HL-60/S4 treated with retinoic acid at 250 ng/mL for 4 days and 3 days (cell line): ENCODE measurements around the gene ANO8.
"Not testable (repeated sequence)": the region's sequence is repeated elsewhere in the genome, so short reads cannot be mapped to it uniquely, and the experiment has no call there.

ENCODE experiments used
- in situ Hi-C: fragments of 300-500 bp; cut with MboI; formaldehyde crosslinking; loops from 2 replicates; pipeline ENCODE4 v1.7.0; 2022; ENCODE audit warnings: low sequenced_read_pairs

ANO8 gene

DNA sequence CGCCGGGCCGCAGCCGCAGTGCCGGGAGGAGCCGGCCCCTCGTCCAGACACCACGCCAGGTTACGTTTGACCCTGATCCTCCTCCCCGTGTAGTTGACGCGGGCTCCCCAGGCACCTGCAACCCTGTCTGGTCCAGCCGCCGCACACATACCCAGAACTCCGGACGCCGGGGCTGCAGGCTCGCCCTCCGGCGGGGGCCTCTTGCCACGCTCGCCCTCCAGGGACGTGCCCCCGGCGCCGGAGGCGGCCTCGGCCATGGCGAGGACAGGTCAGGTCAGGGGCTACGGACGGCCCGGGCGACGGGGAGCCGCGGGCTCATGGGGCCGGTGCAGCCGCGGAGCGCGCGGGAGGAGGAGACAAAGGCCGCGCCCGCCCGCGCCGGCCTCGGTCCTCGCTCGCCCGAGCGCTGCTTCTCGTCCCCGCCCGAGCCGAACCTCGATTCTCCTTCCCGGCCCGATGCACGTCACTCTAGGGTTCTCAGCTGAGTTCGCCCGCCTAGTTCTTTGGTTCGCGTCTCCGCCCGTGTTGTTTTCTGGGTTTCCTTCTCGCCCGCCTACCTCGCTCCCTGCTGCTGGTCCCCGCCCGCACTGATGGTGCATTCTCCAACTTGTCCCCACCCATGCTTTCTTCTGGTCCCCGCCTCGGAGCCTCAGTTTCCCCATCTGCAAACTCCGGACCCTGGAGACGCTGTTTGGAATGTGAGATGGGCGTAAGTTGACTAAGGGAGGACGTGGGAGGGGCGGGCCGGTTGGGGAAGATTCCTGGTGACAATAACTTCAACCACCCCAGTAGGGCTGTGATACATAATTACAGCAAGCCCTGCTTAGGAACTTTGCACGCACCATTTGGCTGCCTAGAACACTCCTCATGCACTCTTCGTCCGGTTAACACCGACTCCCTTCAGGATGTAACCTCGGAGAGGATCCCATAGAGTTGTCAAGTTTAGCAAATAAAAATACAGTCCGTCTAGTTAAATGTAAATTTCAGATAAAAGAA lies at the start of gene ANO8:
Gene ANO8 (minus strand): TSS at position 442 of the 996 bp plus-strand sequence. CDS start 185 bp downstream, at position 257.
- in situ Hi-C loops, result no loop called here

- in situ Hi-C loops, result no loop called here
These were observed 45.9 kb upstream of the ANO8 start for GRCh38 chr19:17380426-17381138.

DNA sequence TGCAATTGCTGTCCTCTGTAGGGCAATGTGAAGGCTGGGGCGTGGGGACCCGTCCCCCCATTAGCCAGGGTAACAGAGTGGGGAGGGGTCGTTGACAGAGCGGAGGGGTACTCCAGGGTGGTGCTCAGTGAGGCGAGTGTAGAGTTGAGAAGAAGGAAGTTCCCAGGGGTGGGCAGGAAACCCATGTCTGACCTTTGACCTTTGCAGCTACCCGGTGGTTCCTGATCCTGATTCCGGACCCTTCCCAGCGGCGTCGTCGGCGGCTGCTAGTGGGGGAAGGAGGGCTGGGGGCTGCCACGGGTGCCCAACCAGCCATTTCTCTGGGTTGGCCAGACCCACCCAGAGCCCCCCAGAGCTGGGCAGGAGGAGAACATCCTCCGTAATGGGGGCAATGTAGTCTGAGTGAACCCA lies 44.6 kb upstream of the ANO8 start:
- in situ Hi-C loops, result no loop called here

- in situ Hi-C loops, result no loop called here
These were observed 43.6 kb upstream of the ANO8 start for GRCh38 chr19:17378271-17378670.

GRCh38 chr19:17376935-17377600 lies 42.4 kb upstream of the ANO8 start, which contains the start of gene PLVAP:
TSS of gene PLVAP (minus strand) at chr19:17377342. CDS start at chr19:17377288, 54 bp downstream.
- in situ Hi-C loops, result no loop called here

GRCh38 chr19:17370026-17370587 lies 35.5 kb upstream of the ANO8 start:
- in situ Hi-C loops, result no loop called here

- in situ Hi-C loops, result no loop called here
These were observed 30.7 kb upstream of the ANO8 start for GRCh38 chr19:17365361-17365760.

- in situ Hi-C loops, result not testable (repeated sequence)
These were observed 29.4 kb upstream of the ANO8 start for GRCh38 chr19:17363852-17364605.

DNA sequence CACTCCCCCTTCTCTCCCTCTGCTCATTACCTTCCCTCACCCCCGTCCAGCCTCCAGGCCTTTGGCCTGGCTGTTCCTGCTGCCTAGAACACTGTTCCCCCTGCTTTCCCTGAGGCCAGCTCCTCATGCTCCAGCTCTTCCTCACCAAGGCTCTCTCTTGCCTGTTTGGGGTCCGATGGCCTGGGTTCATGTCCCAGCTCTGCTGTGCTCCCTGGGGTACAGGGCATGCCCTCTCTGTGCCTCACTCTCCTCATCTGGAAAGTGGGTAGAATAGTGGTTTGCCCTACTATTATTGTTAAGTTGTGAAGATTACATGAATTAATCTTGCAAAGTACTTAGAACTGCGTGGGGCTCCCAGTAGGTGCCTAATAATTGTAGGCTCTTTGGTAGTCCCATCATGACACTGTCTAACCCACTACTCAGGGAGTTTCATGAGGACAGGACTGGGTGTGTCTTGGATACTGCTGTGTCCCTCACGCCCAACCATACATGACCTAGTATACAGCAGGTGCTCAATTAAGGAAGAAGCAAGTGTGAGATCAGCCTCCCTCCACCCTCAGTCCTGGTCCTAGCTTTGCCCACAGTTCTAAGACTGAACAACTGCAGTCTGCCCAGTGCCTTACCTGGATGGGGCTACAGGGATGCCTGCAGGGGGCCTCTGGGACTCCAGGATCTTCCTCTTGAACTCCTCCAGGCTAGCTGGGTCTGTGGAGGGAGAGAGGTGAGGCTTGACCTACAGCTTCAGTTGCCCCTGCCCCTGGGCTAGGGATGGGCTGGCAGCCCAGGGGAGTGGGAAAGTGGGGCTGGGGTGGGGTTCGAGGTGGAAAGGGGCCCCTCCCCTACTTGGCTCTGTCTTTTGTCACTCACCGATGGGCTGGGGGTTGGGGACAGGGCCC lies 25.5 kb upstream of the ANO8 start:
- in situ Hi-C loops, result no loop called here

GRCh38 chr19:17358395-17358794 lies 23.7 kb upstream of the ANO8 start:
- in situ Hi-C loops, result no loop called here

DNA sequence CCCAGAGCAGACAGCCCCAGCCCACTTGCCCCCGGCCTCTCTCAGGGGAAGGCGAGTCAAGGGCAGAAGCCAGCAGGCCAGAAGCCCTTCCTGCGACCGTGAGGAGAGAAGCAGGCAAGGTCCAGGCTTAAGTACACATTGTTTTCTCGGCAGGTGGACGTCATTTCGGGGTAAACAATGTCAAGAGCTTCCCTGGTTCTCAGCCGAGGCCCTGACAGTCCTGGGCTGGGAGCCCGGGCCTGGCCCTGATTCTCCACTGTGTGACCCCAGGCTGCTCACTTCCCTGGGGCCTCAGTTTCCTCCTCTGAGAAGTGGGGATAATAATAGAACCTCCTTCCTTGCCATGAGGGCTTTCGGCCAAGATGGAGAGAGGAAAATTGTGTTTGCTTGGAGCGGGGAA lies 23.1 kb upstream of the ANO8 start:
- in situ Hi-C loops, result no loop called here

DNA sequence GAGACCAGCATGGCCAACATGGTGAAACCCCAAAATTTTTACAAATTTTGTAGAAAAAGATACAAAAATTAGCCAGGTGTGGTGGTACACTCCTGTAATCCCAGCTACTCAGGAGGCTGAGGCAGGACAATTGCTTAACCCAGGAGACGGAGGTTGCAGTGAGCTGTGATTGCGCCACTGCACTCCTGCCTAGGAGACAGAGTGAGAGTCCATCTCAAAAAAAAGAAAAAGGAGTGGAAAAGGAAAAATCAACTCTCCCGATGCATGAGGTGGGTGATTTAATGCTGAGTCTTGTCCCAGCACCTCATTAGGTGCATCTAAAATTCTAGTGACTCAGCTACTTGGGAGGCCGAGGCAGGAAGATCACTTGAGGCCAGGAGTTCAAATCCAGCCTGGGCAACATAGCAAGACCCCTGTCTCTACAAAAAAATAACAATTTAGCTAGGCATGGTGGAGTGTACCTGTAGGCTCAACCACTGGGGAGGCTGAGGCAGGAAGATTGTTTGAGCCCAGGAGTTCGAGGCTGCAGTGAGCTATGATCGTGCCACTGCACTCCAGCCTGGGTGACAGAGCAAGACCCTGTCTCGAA lies 22.5 kb upstream of the ANO8 start:
- in situ Hi-C loops, result no loop called here

DNA sequence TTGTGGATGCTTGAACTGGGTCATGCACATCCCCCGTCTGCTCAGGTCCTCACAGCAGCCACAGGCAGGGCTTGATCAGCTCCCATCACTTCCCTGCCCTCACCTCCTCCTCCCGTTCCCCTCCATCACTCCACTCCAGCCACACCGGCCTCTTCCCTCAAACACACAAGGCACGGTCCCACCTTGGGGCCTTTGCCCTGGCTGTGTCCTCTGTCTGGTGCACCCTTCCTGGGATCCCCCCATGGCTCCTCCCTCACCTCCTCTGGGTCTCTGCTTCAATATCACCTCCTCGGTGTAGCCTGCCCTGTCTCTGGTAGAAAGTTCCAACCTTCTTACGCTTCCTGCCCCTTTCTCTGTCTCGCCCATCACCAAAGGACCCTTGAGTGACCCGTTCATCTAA lies 18.7 kb upstream of the ANO8 start:
- in situ Hi-C loops, result no loop called here

GRCh38 chr19:17352608-17353280 lies 18.1 kb upstream of the ANO8 start:
- in situ Hi-C loops, result no loop called here

- in situ Hi-C loops, result no loop called here
These were observed 17.3 kb upstream of the ANO8 start for GRCh38 chr19:17351815-17352435.

DNA sequence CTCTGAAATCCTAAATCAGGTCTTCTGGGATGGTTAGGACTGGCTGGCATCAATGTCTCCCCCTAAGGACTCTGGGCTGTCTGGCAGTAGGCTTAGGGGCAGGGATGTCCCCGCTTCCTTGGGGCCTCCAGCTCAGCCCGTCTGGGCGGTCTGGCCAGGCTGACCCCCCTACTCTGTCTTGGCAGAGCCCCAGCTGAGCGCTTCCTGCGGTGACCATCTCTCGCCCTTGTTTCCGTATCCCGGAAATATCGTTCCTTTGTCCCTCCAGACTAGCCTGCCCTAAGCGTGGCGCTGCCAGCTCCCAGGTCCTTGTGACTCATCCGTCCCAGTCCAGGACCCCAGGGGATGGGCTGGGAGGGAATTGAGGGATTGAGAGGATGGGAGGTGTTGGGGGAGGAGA lies 14.0 kb upstream of the ANO8 start:
- in situ Hi-C loops, result no loop called here

- in situ Hi-C loops, result no loop called here
These were observed 13.2 kb upstream of the ANO8 start for GRCh38 chr19:17347877-17348276.

DNA sequence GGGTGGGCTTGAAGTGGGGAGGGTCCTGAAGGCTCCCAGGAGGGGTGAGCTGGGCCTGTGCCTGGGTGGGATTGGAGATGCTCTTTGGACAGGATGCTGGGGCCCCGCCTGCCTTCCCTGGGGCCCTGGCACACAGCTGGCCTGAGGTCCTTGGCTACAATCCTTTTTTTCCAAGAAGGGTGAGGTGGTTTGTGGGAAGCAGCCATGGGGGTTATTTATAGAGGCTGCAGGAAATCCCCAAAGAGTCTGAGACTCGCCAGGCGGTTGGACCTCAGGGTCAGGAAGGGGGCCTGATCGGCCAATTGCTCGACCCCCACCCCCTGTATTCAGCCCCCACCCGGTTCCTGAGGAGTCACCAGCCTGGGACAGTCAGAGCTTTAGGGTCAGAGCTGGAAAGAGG lies 12.7 kb upstream of the ANO8 start:
- in situ Hi-C loops, result no loop called here
